HG02623 (cell line): Measurements from ENCODE around the gene SPOCK1.

Experiments used
- ATAC-seq: cut with Tn5 transposase; IDR thresholded peaks from one replicate; pipeline ENCODE4 v1.9.1; 2021; ENCODE audit warnings: moderate library complexity; ENCODE audit not compliant: unreplicated experiment

Gene SPOCK1

GRCh38 chr5:137303509-137303908 lies 195.6 kb downstream of the SPOCK1 start:
- ATAC-seq: no peak

GRCh38 chr5:137300411-137301240 lies 198.5 kb downstream of the SPOCK1 start:
- ATAC-seq: no peak

- no peak for ATAC-seq
These were observed 202.8 kb downstream of the SPOCK1 start for GRCh38 chr5:137296213-137296781.

- no peak for ATAC-seq
These were observed 204.5 kb downstream of the SPOCK1 start for GRCh38 chr5:137294604-137295003.

- no peak for ATAC-seq
These were observed 206.6 kb downstream of the SPOCK1 start for GRCh38 chr5:137292461-137293027.

GRCh38 chr5:137291436-137291835 lies 207.7 kb downstream of the SPOCK1 start:
- ATAC-seq: no peak

- no peak for ATAC-seq
These were observed 208.1 kb downstream of the SPOCK1 start for GRCh38 chr5:137291031-137291430.

- ATAC-seq: no peak
These were observed 208.8 kb downstream of the SPOCK1 start for GRCh38 chr5:137290373-137290772.

- no peak for ATAC-seq
These were observed 209.3 kb downstream of the SPOCK1 start for GRCh38 chr5:137289856-137290255.

GRCh38 chr5:137287569-137287968 lies 211.6 kb downstream of the SPOCK1 start:
- no peak for ATAC-seq

- ATAC-seq: no peak
These were observed 213.0 kb downstream of the SPOCK1 start for GRCh38 chr5:137286025-137286610.

GRCh38 chr5:137283801-137284200 lies 215.3 kb downstream of the SPOCK1 start:
- no peak for ATAC-seq

GRCh38 chr5:137282216-137282615 lies 216.9 kb downstream of the SPOCK1 start:
- no peak for ATAC-seq

GRCh38 chr5:137281201-137281600 lies 217.9 kb downstream of the SPOCK1 start:
- ATAC-seq: no peak

- no peak for ATAC-seq
These were observed 218.5 kb downstream of the SPOCK1 start for GRCh38 chr5:137280656-137281055.

GRCh38 chr5:137279521-137280231 lies 219.4 kb downstream of the SPOCK1 start:
- no peak for ATAC-seq

- no peak for ATAC-seq
These were observed 220.7 kb downstream of the SPOCK1 start for GRCh38 chr5:137278476-137278875.

GRCh38 chr5:137275083-137275482 lies 224.0 kb downstream of the SPOCK1 start:
- ATAC-seq: no peak

- no peak for ATAC-seq
These were observed 225.6 kb downstream of the SPOCK1 start for GRCh38 chr5:137273511-137273910.

GRCh38 chr5:137272831-137273230 lies 226.3 kb downstream of the SPOCK1 start:
- ATAC-seq: no peak

GRCh38 chr5:137269946-137270345 lies 229.2 kb downstream of the SPOCK1 start:
- no peak for ATAC-seq
